GM21526 (cell line): ENCODE results near the gene SFSWAP.
"Not testable (repeated sequence)": the region's sequence is repeated elsewhere in the genome, so short reads cannot be mapped to it uniquely, and the experiment has no call there.

Experiments used
- ATAC-seq: cut with Tn5 transposase; IDR thresholded peaks from one replicate; pipeline ENCODE4 v1.9.1; 2021; ENCODE audit warnings: moderate library complexity; ENCODE audit not compliant: unreplicated experiment, low FRiP score

Gene SFSWAP

GRCh38 chr12:131699434-131699833 is 11.5 kb upstream of the SFSWAP start:
- no peak for ATAC-seq

GRCh38 chr12:131700271-131700670 is 10.6 kb upstream of the SFSWAP start:
- ATAC-seq, result no peak

- ATAC-seq, result no peak
Observed at GRCh38 chr12:131701705-131702572, 9.0 kb upstream of the SFSWAP start.

GRCh38 chr12:131702573-131702877 is 8.4 kb upstream of the SFSWAP start:
- ATAC-seq, result no peak

GRCh38 chr12:131703161-131703560 is 7.7 kb upstream of the SFSWAP start:
- no peak for ATAC-seq

- no peak for ATAC-seq
Observed at GRCh38 chr12:131704509-131704908, 6.4 kb upstream of the SFSWAP start.

GRCh38 chr12:131706709-131707108 is 4.2 kb upstream of the SFSWAP start:
- ATAC-seq, result not testable (repeated sequence)

- ATAC-seq, result no peak
Observed at GRCh38 chr12:131709226-131709625, 1.7 kb upstream of the SFSWAP start.

- ATAC-seq, result no peak
Observed at GRCh38 chr12:131711551-131712205, 788 bp downstream of the SFSWAP start.

- no peak for ATAC-seq
Observed at GRCh38 chr12:131713349-131713748, 2.5 kb downstream of the SFSWAP start.

- ATAC-seq, result no peak
Observed at GRCh38 chr12:131714759-131715158, 3.9 kb downstream of the SFSWAP start.

GRCh38 chr12:131716282-131716681 is 5.4 kb downstream of the SFSWAP start:
- ATAC-seq, result no peak

GRCh38 chr12:131720241-131720640 is 9.4 kb downstream of the SFSWAP start:
- no peak for ATAC-seq

GRCh38 chr12:131720921-131721320 is 10.0 kb downstream of the SFSWAP start:
- no peak for ATAC-seq

GRCh38 chr12:131721548-131721947 is 10.7 kb downstream of the SFSWAP start:
- no peak for ATAC-seq

GRCh38 chr12:131723532-131723931 is 12.6 kb downstream of the SFSWAP start:
- ATAC-seq, result no peak

- no peak for ATAC-seq
Observed at GRCh38 chr12:131724534-131724933, 13.6 kb downstream of the SFSWAP start.

GRCh38 chr12:131725503-131725902 is 14.6 kb downstream of the SFSWAP start:
- no peak for ATAC-seq

GRCh38 chr12:131728720-131729119 is 17.8 kb downstream of the SFSWAP start:
- ATAC-seq, result no peak

GRCh38 chr12:131729254-131729955 is 18.5 kb downstream of the SFSWAP start:
- no peak for ATAC-seq

- no peak for ATAC-seq
Observed at GRCh38 chr12:131732996-131733615, 22.2 kb downstream of the SFSWAP start.
